ENCODE results near the gene ESR2.

DNA sequence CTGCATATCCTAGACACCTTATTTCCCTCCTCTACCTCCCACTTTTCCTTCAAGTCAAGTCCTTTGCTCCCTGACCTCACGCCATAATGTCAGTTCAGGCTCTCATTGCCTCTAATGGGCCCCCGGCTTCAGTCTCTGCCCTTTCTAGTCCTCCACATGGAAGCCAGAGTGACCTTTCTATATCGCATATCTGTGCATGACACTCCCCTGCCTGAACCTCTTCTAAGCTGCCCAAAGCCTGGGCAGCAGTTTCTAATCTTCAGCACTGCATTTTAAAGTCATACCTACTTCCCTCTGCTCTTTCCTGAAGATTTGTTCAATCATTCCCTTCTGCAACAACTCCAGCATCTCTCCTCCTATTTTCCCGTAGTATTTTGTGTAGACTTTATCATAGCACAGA is 45.5 kb downstream of the ESR2 start:
- TF ChIP-seq, protein P1, sequence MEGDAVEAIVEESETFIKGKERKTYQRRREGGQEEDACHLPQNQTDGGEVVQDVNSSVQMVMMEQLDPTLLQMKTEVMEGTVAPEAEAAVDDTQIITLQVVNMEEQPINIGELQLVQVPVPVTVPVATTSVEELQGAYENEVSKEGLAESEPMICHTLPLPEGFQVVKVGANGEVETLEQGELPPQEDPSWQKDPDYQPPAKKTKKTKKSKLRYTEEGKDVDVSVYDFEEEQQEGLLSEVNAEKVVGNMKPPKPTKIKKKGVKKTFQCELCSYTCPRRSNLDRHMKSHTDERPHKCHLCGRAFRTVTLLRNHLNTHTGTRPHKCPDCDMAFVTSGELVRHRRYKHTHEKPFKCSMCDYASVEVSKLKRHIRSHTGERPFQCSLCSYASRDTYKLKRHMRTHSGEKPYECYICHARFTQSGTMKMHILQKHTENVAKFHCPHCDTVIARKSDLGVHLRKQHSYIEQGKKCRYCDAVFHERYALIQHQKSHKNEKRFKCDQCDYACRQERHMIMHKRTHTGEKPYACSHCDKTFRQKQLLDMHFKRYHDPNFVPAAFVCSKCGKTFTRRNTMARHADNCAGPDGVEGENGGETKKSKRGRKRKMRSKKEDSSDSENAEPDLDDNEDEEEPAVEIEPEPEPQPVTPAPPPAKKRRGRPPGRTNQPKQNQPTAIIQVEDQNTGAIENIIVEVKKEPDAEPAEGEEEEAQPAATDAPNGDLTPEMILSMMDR (IDR thresholded peaks at IDR 0.05), result no peak
- no peak for TF ChIP-seq POLR2A (IDR thresholded peaks at IDR 0.05)

Measured in body of pancreas (tissue), 4 donors.